CD4-positive, alpha-beta T cell (primary cell): Measurements from ENCODE around the gene MCU. TPM values are rescaled to one million over a fixed set of nuclear protein-coding genes. Genes with fewer than 3 reads are reported as not detected.

Source experiments
- ATAC-seq: fragments of 200-7000 bp; cut with Tn5 transposase; one replicate; pipeline ENCODE4 v1.10.0; 2022; ENCODE audit warnings: mild to moderate bottlenecking; ENCODE audit not compliant: poor library complexity
- CTCF ChIA-PET: fragments of 350-600 bp; sonication (Branson Sonifier 250); formaldehyde crosslinking; loops from one replicate; lab custom pipeline; 2021; ENCODE audit warnings: antibody characterized with exemption, inconsistent platforms; lab: Charles Lee
- POLR2A ChIA-PET: fragments of 350-600 bp; sonication (Branson Sonifier 250); formaldehyde crosslinking; loops from one replicate; lab custom pipeline; 2021; ENCODE audit warnings: antibody characterized with exemption, inconsistent platforms; lab: Charles Lee
- DNase-seq, 14 experiments: peaks; one replicate each; pipeline ENCODE4 v3.0.0-alpha.2; 2013 to 2020; ENCODE audit warnings: mixed read lengths in 2 of 14
- H3K27ac ChIP-seq, 2 donors: one replicate each; pipeline versions ENCODE4 v1.5.1 to v1.7.0; 2013; ENCODE audit warnings: low read length in 2 of 2, low read depth in 1 of 2, mild to moderate bottlenecking in 1 of 2
- H3K27me3 ChIP-seq, 2 experiments: 1 replicate in 1 of 2; 2 replicates in 1 of 2; pipeline versions ENCODE4 v1.6.1 to v1.7.0; 2013; ENCODE audit warnings: low read length in 2 of 2, control low read depth in 1 of 2, mild to moderate bottlenecking in 1 of 2, moderate library complexity in 1 of 2; ENCODE audit not compliant: insufficient read depth in 2 of 2, control insufficient read depth in 1 of 2
- H3K36me3 ChIP-seq: one replicate; pipeline ENCODE4 v1.6.1; 2013; ENCODE audit warnings: low read length, control low read depth; ENCODE audit not compliant: insufficient read depth
- H3K4me1 ChIP-seq: one replicate; pipeline ENCODE4 v1.6.1; 2013; ENCODE audit warnings: low read length, control low read depth; ENCODE audit not compliant: insufficient read depth
- H3K4me3 ChIP-seq: one replicate; pipeline ENCODE4 v1.5.1; 2013; ENCODE audit warnings: mild to moderate bottlenecking, low read length, moderate library complexity
- H3K9me3 ChIP-seq, 2 experiments: 1 replicate in 1 of 2; 2 replicates in 1 of 2; pipeline versions ENCODE4 v1.6.1 to v1.7.0; 2013; ENCODE audit warnings: low read length in 2 of 2, mild to moderate bottlenecking in 2 of 2, control low read depth in 1 of 2, moderate library complexity in 1 of 2; ENCODE audit not compliant: control insufficient read depth in 1 of 2, insufficient read depth in 1 of 2
- H3K27ac Mint-ChIP-seq: one replicate; pipeline ENCODE4 v1.8.0; 2020; ENCODE audit warnings: mixed read lengths
- H3K27me3 Mint-ChIP-seq: one replicate; pipeline ENCODE4 v1.8.0; 2021; ENCODE audit warnings: mixed read lengths
- H3K36me3 Mint-ChIP-seq: one replicate; pipeline ENCODE4 v1.8.0; 2021; ENCODE audit warnings: low read depth, mixed read lengths
- H3K4me1 Mint-ChIP-seq: one replicate; pipeline ENCODE4 v1.8.0; 2021; ENCODE audit warnings: low read depth, mixed read lengths
- H3K4me3 Mint-ChIP-seq: one replicate; pipeline ENCODE4 v1.8.0; 2020; ENCODE audit warnings: mild to moderate bottlenecking, mixed read lengths
- H3K9me3 Mint-ChIP-seq: one replicate; pipeline ENCODE4 v1.8.0; 2020; ENCODE audit warnings: mixed read lengths
- CTCF ChIP-seq: fragments of 200-600 bp; IDR thresholded peaks from one replicate; pipeline ENCODE4 v1.8.0; 2022; ENCODE audit warnings: antibody characterized with exemption, mild to moderate bottlenecking
- intact Hi-C, 2 experiments: fragments of 100-400 bp; cut with DNase I in 1 of 2; cut with micrococcal nuclease in 1 of 2; formaldehyde crosslinking; loops; one replicate each; pipeline versions ENCODE4 v1.15.1 to v1.9.0; 2023 to 2025; cut with DNase I, micrococcal nuclease
- total RNA-seq, 174 experiments: library from RNA in 2 of 174; stranded (reverse) in 2 of 174; gene quantifications; one replicate each; pipeline ENCODE4 v1.2.3 and lab custom pipeline; 2021 to 2026

The MCU gene
- total RNA-seq, 2 experiments from 2014 or later = 10.3 to 12.0 TPM

DNA sequence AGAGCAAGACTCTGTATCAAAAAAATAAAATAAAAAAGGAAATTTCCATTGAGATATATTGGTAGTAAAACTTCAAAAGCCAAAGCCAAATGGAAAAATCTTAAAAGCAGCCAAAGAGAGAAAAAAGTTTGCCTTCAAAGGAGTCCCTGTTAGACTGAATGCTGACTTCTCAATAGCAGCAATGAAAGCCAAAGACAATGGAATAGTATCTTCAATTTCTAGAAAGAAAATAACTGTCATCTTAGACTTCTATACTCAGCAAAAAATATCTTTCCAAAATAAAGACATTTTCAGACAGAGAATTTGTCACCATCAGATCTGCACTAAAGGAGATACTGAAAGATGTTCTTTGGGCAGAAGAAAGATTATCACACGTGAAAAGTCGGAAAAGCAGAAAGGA lies 187.3 kb downstream of the MCU start:
- Mint-ChIP-seq H3K36me3 (peaks cover 43% of the 10 kb centered on the region), H3K4me3 (no peak overlapping the region), H3K4me1 (no peaks in the 10 kb centered on the region), H3K9me3 (peaks cover 3% of the 10 kb centered on the region), H3K27ac (no peak overlapping the region), H3K27me3 (no peaks in the 10 kb centered on the region)
- Histone ChIP-seq H3K36me3 (no peaks in the 10 kb centered on the region), H3K27me3 (no peaks in the 10 kb centered on the region), H3K9me3 (no peaks in the 10 kb centered on the region), H3K4me1 (no peaks in the 10 kb centered on the region), H3K27ac (no peak overlapping the region), H3K4me3 (no peak overlapping the region)
- TF ChIP-seq CTCF = no peak
- DNase-seq = no peak
- POLR2A ChIA-PET = no interaction called here
- CTCF ChIA-PET = no interaction called here
- ATAC-seq = no peak
- intact Hi-C loops = no loop called here

GRCh38 chr10:72881291-72881690 lies 189.3 kb downstream of the MCU start:
- Mint-ChIP-seq H3K4me3 (no peak overlapping the region), H3K27ac (no peak overlapping the region), H3K27me3 (no peaks in the 10 kb centered on the region), H3K36me3 (peaks cover 53% of the 10 kb centered on the region), H3K9me3 (peaks cover 3% of the 10 kb centered on the region), H3K4me1 (no peaks in the 10 kb centered on the region)
- intact Hi-C loops = no loop called here
- Histone ChIP-seq H3K36me3 (peaks cover 2% of the 10 kb centered on the region), H3K27me3 (no peaks in the 10 kb centered on the region), H3K27ac (no peak overlapping the region), H3K4me3 (no peak overlapping the region), H3K4me1 (no peaks in the 10 kb centered on the region), H3K9me3 (no peaks in the 10 kb centered on the region)
- CTCF ChIA-PET = no interaction called here
- ATAC-seq (no peak), DNase-seq (no peak)
- TF ChIP-seq CTCF = no peak
- POLR2A ChIA-PET = no interaction called here

GRCh38 chr10:72883861-72884260 lies 191.9 kb downstream of the MCU start:
- H3K4me1 Mint-ChIP-seq = peaks cover 14% of the 10 kb centered on the region
- ChIA-PET CTCF (no interaction called here), POLR2A (no interaction called here)
- no peaks in the 10 kb centered on the region for H3K27me3 Mint-ChIP-seq
- H3K9me3 Mint-ChIP-seq = peaks cover 2% of the 10 kb centered on the region
- Histone ChIP-seq H3K27me3 (no peaks in the 10 kb centered on the region), H3K27ac (no peak overlapping the region), H3K4me3 (no peak overlapping the region), H3K9me3 (no peaks in the 10 kb centered on the region), H3K4me1 (peaks cover 3% of the 10 kb centered on the region), H3K36me3 (peaks cover 2% of the 10 kb centered on the region)
- ATAC-seq (no peak), DNase-seq (no peak)
- H3K4me3 Mint-ChIP-seq = no peak overlapping the region
- no peak for TF ChIP-seq CTCF
- no peak overlapping the region for H3K27ac Mint-ChIP-seq
- intact Hi-C loops = no loop called here
- peaks cover 54% of the 10 kb centered on the region for H3K36me3 Mint-ChIP-seq
